Hematopoietic multipotent progenitor cell treated with erythropoietin and hydrocortisone succinate and interleukin-3 and kit ligand, for 6 days (in vitro differentiated cells): Measurements from ENCODE around the gene ABCA4.
A peak's percentile ranks its signal among the peaks of the same experiment; 100 is the strongest.

Source experiments
- DNase-seq: peaks from one replicate; pipeline ENCODE4 v3.0.0-alpha.2; 2015

The ABCA4 gene

GRCh38 chr1:94025383-94026340 is 95.3 kb downstream of the ABCA4 start:
- peak; percentile 78 for DNase-seq

- peak; percentile 96 for DNase-seq
Measured at GRCh38 chr1:94024104-94024792, 96.7 kb downstream of the ABCA4 start.

GRCh38 chr1:94022471-94023189 is 98.3 kb downstream of the ABCA4 start:
- DNase-seq, result no peak

- DNase-seq, result no peak
Measured at GRCh38 chr1:94020764-94021579, 100.0 kb downstream of the ABCA4 start.

GRCh38 chr1:94019327-94019726 is 101.6 kb downstream of the ABCA4 start:
- DNase-seq, result no peak

DNA sequence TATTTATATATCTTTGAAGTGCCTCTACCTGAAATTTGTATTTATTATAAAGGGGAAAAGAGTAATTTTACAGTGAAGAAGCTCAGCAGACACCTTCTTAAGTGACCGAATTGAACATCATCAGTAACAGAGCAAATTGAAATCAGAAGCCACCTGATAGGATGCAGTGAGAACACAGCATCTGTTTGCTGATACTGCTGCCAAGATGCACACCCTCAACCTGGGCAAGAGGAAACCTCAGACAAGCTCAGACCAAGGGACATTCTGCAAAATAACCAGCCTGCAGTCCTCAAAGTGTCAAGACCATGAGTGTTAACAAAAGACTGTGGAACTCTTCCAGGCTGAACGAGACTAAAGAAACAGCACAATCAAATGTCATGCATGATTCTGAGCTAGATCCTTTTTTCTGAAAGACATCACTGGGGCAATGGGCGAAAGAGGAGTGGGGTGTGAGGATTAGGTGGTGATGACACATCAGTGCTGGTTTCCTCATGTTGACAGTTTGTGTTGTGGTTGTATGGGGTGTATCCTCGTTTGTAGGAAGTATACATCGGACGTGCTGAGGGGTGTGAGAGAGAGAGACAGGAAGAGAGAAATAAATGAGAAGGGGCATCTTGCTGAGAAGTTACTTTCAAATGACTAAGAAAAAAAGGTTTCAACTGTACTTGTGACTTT is 103.7 kb downstream of the ABCA4 start:
- DNase-seq, result no peak

DNA sequence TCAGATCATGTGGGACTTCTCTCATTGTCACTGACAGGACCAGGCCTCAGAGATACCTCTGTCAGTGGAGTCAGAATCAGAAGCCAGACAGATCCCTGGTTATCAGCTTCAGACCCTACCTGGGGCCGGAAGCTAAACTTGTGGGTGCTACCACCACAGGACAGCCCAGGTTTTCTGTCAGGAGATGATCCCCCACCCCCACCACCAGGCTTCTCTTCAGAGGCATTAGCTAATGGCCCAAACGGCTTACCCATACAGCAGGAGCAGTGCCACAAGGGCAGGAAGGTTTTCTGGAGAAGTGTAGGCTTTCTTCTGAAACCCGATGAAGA is 105.5 kb downstream of the ABCA4 start:
- no peak for DNase-seq

GRCh38 chr1:94014635-94015488 is 106.1 kb downstream of the ABCA4 start:
- no peak for DNase-seq

- DNase-seq, result no peak
Measured at GRCh38 chr1:94014087-94014486, 106.9 kb downstream of the ABCA4 start.

- no peak for DNase-seq
Measured at GRCh38 chr1:94013367-94013878, 107.5 kb downstream of the ABCA4 start.

DNA sequence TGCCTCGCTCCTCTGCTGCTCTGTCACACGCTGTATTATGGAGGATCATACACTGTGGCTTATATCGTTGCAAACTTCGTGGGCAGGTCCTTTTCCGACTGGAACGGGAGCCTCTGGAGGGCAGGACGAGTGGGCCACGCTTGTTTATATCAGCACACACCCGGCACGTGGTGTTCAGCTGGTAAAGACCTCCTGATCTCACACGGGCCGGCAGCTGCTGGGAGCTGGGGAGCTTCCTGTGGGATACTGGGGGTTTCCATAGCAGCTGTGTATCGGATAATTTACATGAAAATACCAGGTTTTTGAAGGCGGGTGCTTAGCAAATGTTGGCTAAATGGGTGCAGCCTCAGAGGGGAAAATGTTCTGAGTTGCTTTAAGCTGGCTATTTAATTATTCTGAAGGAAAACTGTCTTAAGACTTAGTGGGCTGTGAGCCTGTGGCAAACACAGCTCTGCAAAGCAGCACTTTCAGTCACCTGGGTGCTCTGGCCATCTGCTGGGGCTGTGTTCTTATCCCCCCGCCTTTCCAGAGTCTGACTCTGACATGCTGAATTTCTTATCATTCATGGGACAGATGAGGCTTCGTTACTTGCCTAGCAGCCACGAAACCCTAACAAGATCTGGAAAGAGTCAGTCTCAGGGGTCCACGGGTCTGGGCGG is 108.1 kb downstream of the ABCA4 start:
- peak; percentile 76 for DNase-seq

DNA sequence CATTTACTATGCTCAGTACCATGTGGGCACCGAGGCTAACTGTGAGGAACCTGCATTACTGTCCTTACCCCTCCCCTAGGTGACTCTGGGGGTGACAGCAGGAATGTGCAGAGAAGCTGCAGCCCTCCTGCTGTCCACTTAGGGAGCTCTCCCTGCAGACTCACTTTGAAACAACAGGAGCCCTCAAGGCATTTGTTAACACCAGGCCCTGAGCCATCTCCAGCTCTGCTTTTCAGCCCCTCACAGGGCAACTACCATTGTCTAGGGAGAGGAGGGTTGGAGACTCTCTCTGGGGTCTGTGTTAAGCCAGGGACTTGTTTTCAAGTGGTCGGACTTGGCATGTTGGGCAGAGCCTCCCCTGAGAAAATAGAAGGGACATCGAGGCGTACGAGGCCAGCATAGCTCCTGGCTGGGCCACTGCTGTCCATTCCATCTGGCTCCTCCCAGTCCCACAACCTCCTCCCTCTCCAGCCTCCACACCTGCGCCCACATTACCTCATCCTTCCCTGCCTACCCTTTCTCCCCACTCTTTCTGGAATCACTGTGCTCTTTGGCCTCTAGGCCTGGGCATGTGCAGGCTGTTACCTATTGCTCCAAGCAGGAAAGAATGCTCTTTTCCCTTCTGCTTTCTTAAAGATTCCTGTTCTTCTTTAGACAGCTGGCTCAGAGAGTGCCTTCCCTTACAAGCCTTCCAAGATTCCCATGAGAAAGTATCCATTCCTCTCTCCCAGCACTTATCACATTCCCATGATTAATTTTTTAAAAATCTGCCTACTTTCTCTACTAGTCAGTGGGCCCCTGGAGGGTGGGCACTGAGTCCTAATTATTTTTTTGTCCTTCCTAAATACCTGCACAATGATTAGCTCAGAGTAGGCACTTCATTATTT is 109.0 kb downstream of the ABCA4 start:
- no peak for DNase-seq

DNA sequence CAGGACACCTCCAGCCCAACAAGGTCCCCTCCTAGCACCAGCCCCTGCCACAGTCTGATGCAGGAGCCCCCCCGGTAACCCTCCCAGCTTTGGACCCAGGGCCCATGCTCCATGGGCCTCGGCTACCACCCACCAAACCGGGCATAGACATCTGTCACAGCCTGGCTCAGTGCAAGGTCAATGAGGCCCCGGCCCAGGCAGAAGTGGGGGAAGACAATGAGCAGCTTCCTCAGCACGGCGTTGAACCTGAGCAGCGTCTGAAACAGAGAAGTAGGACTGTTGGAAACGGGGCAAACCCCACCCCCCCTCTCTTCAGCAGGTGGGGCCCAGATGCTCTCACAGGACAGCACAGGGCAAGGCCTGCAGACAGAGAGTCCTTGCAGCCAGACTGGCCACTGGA is 109.8 kb downstream of the ABCA4 start:
- no peak for DNase-seq

GRCh38 chr1:94009304-94009703 is 111.6 kb downstream of the ABCA4 start:
- DNase-seq, result no peak

GRCh38 chr1:94006604-94007003 is 114.3 kb downstream of the ABCA4 start:
- DNase-seq, result no peak

GRCh38 chr1:94004924-94005323 is 116.0 kb downstream of the ABCA4 start:
- no peak for DNase-seq

DNA sequence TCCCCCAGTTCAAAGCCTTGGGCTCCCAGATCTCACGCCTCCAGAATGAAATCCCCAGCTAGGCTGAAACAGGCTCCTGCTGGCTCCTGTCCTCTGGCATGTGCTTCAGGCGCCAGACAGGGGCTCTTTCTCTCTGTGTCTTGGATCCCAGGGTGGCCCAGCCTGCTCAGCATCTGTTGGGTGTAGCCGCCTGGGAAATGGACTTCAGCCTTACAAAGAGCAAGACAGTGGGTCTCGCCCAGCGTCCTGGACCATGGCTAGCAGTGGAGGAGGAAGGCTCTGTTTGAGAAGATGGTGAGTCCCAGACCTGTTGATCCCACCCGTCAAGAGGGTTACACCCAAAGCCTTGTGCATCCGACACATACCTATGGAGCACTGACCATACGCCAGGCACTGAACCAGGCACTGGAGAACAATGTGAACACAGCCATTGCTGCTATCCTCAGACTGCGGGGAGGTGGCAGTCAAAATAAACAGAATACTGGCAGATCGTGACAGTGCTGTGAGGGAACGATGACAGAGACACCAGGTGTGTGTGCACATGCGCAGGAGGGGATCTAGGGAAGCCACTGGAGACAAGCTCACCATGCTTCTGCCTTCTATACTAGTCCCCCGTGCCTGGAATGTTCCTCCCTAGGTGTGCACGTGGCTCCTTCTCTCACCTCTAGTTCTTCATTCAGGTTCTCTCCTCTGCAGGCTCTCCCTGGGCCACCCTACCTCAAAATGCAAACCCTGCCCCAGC is 118.7 kb downstream of the ABCA4 start:
- no peak for DNase-seq

GRCh38 chr1:94001397-94002045 is 119.4 kb downstream of the ABCA4 start:
- no peak for DNase-seq
